Stimulated activated CD4-positive, alpha-beta T cell treated with anti-CD3 and anti-CD28 coated beads, Interleukin-12 subunit alpha, Interleukin-12 subunit beta, amount 100 ng/mL, for 24 hours (primary cell): ENCODE measurements around the gene PDE8A.
"Not testable (repeated sequence)": the region's sequence is repeated elsewhere in the genome, so short reads cannot be mapped to it uniquely, and the experiment has no call there.

Experiments
- DNase-seq, 2 experiments: peaks; one replicate each; pipeline ENCODE4 v3.0.0-alpha.2; 2020; ENCODE audit warnings: low read depth in 2 of 2

PDE8A gene

GRCh38 chr15:85129881-85130280, 148.2 kb downstream of the PDE8A start:
- DNase-seq, result no peak

DNA sequence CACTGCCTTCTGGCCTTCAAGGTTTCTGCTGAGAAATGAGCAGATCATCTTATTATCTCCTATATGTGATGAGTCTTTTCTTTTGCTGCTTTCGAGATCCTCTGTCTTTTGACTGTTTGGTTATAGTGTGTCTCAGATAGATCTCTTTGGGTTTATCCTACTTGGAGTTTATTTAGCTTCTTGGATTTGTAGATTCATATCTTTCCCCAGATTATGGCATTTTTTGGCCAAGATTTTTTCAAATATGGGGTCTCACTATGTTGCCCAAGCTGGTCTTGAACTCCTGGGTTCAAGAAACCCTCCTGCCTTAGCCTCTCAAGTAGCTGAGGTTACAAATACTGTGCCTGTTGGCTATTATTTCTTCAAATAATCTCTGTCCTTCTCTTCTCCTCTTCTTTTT, 150.3 kb downstream of the PDE8A start:
- DNase-seq, result no peak

GRCh38 chr15:85133709-85134108, 152.1 kb downstream of the PDE8A start:
- no peak for DNase-seq

DNA sequence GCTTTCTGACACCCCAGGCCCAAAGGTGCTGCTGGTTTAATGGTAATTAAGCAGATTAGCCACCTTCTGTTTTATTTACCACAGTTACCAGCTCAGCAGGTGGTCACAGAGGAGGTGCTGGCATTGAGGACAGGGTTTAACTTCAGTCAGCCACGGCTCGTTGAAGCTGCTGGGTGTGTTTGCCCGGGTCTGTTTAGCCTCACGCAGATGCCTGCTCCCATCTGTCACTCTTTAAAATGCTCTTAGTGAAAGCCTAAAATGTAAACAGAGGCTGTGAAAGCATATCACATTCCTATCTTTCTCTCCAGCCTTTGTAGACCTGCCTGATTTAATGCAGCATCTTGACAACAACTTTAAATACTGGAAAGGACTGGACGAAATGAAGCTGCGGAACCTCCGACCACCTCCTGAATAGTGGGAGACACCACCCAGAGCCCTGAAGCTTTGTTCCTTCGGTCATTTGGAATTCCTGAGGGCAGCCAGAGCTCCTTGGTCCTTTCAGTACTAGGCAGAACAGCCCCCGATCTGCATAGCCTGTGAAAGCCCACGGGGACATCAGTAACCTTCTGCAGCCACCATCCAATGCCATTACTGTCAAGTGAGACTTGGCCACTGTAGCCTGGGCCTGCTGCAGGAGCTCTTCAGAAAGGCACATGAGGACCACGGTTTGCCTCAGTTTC, 156.0 kb downstream of the PDE8A start:
- DNase-seq, result no peak

GRCh38 chr15:85139391-85139790, 157.7 kb downstream of the PDE8A start:
- DNase-seq, result no peak

DNA sequence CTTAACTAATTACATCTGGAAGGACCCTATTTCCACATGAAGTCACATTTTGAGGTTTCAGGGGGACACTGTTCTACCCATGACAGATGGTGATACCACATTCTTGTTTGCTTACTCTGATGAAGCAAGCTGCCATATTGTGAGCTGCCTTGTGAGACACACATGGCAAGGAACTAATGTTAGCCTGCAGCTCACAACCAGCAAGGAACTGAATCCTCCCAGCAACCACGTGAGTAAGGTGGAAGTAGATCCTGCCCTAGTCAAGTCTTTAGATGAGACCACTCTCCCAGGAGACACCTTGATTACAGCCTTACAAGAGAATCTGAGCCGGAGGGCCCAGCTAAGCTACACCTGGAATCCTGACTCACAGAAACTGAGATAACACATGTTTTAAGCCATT, 160.1 kb downstream of the PDE8A start:
- DNase-seq, result no peak

- DNase-seq, result no peak
Measured at GRCh38 chr15:85142312-85142711, 160.7 kb downstream of the PDE8A start.

GRCh38 chr15:85149465-85150129, 167.9 kb downstream of the PDE8A start:
- no peak for DNase-seq

DNA sequence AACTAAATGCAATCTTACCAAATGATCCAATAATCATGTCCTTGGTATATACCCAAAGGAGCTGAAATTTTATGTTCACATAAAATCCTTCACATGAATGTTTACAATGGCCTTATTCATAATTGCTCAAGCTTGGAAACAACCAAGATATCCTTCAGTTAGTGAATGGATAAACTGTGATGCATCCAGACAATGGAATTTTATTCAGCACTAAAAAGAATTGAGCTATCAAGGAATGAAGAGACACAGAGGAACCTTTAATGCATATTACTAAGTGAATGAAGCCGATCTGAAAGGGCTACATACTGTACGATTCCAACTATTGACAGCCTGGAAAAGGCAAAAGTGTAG, 168.4 kb downstream of the PDE8A start:
- DNase-seq, result no peak

DNA sequence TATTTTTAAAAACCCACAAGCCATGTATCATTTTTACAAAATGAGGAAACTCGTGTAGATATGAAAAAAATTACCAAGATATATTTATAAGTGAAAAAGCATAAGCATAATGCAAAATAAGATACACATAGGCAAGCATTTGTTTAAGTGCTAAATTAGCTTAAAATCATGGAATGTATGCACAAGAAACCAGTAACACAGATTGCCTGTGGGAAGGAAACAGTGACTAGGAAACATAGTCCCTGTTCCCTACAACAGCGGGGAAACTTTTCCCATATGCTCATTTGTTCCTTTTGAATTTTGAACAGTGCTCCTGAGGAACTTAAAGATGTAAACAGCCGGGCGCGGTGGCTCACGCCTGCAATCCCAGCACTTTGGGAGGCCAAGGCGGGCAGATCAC, 169.5 kb downstream of the PDE8A start:
- no peak for DNase-seq

GRCh38 chr15:85151861-85152260, 170.2 kb downstream of the PDE8A start:
- no peak for DNase-seq

GRCh38 chr15:85154061-85154460, 172.4 kb downstream of the PDE8A start:
- DNase-seq, result no peak

DNA sequence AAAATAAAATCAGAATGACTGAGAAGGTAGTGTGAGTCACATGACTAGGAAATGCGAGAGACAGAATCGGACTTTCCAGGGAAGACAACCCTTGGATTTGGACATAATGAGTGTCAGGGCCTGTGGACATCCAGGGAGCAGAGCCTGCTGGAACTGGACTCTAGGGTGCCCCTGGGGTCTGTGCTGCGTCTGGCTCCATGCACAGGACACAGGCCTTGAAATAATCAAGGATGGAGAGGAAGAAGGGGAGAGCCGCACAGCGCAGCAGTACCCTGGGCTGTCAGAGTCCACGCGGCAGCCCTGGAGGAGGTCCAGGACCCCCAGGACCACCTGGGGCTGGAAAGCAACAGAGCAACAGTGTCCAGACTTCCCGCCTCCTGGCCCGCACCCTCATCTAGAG, 173.7 kb downstream of the PDE8A start:
- DNase-seq, result no peak

DNA sequence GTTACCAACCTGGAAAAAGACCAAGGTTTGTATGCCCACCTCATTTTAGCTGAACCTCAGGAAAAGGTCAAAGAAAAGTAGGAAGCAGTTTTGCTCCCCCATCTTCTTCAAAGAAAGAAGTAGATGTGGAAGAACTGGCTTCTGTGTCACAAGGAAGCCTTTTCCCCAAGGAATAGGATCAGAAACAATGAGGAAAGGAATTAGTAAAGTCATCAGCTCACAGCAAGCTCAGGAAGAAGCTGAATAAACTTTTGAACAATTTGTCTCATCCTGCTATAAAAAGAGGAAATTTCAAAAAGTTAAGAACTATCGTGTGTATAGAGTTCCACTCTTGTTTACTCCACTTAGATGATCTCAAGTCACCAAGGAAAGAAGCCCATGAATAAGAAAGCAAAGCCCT, 174.2 kb downstream of the PDE8A start:
- no peak for DNase-seq

GRCh38 chr15:85157344-85157743, 175.7 kb downstream of the PDE8A start:
- DNase-seq, result no peak

DNA sequence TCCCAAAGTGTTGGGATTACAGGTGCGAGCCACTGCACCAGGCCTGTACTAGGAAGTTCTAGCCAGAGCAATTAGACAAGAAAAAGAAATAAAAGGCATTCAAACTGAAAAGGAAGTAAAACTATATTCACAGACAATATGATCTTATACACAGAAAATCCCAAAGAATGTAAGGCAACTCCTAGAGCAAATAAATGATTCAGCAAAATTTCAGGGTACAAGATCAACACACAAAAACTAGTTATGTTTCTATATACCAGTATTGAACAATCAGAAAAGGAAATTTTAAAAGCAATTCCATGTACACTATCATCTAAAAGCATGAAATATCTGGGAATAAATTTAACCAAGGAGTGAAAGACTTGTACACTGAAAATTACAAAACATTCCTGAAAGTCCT, 180.6 kb downstream of the PDE8A start:
- DNase-seq, result no peak

DNA sequence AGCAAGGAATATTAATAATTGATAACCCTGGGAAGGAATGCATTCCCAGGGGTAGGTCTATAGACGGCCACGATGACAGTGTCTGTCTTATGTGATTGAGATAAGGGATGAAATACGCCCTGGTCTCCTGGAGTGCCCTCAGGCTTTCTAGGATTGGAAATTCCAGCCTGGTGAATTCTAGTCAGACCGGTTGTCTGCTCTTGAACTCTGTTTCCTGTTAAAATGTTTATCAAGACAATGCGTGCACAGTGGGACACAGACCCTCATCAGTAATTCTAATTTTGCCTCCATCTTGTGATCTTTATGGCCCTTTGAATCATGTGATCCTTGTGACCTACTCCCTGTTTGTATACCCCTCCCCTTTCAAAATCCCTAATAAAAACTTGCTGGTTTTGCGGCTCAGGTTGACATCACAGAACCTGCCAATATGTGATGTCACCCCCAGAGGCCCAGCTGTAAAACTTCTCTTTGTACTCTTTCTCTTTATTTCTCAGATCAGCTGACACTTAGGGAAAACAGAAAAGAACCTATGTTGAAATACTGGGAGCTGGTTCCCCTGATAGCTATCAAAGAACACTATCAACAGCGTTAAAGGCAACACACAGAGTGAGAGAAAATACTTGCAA, 183.3 kb downstream of the PDE8A start:
- no peak for DNase-seq

- DNase-seq, result no peak
Measured at GRCh38 chr15:85167568-85167967, 185.9 kb downstream of the PDE8A start.

DNA sequence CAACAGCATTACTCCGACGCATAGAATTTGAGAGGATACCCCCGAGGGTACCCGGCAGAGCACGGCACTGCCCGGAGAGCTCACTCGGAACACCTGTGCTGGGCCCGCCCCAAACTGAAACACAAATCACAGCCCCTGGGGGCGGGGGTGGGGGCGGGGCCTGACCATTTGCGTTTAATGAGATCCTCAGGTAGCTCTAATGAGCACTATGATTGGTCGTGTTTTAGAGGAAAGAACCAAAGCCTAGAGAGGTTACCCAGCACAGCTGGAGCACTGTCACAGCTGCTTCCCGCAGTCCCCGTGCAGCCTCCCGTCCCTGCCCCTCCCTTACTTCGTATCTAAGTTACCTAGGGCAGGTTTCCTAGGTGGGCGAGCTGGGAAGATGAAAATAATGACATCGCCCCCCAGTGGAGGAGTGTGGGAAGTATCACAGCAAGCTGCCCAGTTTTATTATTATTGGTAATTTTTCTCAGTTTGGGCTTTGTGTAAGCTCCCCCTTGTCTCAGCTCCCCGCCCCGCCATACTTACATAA, 187.1 kb downstream of the PDE8A start:
- peak; percentile 8 to 38 for DNase-seq

DNA sequence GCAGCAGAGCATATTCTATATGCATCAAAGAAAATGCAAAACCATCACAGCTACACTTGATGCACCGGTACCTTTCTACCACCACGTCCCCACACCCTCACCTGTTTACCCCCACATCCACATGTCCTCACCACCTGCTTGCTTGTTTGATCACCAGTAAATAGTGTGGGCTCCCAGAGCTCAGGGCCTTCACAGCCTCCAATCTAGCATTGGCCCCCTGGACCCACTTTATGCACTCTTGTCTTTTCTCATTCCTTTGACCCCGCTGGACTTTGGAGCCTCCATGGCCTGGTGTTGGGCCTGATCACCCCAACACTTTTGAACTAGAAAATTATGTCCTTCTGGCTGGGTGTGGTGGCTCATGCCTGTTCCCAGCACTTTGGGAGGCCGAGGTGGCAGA, 190.1 kb downstream of the PDE8A start:
- DNase-seq, result no peak

GRCh38 chr15:85172846-85173490, 191.3 kb downstream of the PDE8A start:
- DNase-seq, result no peak

DNA sequence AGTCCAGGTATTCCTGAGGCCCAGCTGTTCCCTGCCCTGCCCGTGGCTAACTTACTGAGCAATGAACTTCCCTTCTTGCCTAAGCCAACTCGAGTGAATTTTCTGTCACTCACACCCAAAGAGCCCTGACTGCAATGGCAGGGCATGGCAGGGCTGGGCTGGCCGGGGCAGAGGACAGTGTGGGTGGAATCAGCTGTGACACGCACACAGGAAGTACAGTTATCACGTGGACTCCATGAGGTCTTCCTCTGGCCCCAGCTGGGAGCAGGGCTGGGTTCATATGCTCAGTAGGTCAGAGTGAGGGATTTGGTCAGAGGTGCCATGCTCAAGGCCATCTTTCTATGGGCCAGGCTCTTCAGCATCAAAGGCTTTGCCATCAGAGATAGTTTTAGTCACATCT, 192.0 kb downstream of the PDE8A start:
- not testable (repeated sequence) for DNase-seq

GRCh38 chr15:85174521-85174920, 192.9 kb downstream of the PDE8A start:
- DNase-seq, result no peak
